Bone marrow (tissue), 2 donors: Measurements from ENCODE around the gene SRPK3.
"Not testable (repeated sequence)": the region's sequence is repeated elsewhere in the genome, so short reads cannot be mapped to it uniquely, and the experiment has no call there.

ENCODE experiments used
- DNase-seq, 2 donors: peaks; one replicate each; lab custom pipeline; 2025; lab: John Stamatoyannopoulos, UW

The SRPK3 gene

GRCh38 chrX:153807976-153808375 lies 27.1 kb downstream of the SRPK3 start:
- DNase-seq, result no peak

GRCh38 chrX:153812220-153812619 lies 31.4 kb downstream of the SRPK3 start:
- no peak for DNase-seq

GRCh38 chrX:153813161-153813560 lies 32.3 kb downstream of the SRPK3 start:
- DNase-seq, result no peak

- DNase-seq, result no peak
These were observed 33.9 kb downstream of the SRPK3 start for GRCh38 chrX:153814591-153815315.

- DNase-seq, result no peak
These were observed 36.2 kb downstream of the SRPK3 start for GRCh38 chrX:153816831-153817690.

- not testable (repeated sequence) for DNase-seq
These were observed 37.2 kb downstream of the SRPK3 start for GRCh38 chrX:153818064-153818463.

GRCh38 chrX:153818571-153819383 lies 37.9 kb downstream of the SRPK3 start:
- no peak for DNase-seq

GRCh38 chrX:153819384-153820040 lies 38.7 kb downstream of the SRPK3 start:
- no peak for DNase-seq

GRCh38 chrX:153820601-153821000 lies 39.8 kb downstream of the SRPK3 start:
- DNase-seq, result no peak

- DNase-seq, result no peak
These were observed 40.2 kb downstream of the SRPK3 start for GRCh38 chrX:153821066-153821465.

GRCh38 chrX:153824348-153824747 lies 43.5 kb downstream of the SRPK3 start:
- DNase-seq, result no peak

- DNase-seq, result no peak
These were observed 44.2 kb downstream of the SRPK3 start for GRCh38 chrX:153825042-153825441.

GRCh38 chrX:153827016-153827415 lies 46.2 kb downstream of the SRPK3 start:
- no peak for DNase-seq

- DNase-seq, result no peak
These were observed 47.1 kb downstream of the SRPK3 start for GRCh38 chrX:153827903-153828302.

GRCh38 chrX:153828308-153828707 lies 47.5 kb downstream of the SRPK3 start:
- DNase-seq, result no peak

GRCh38 chrX:153828723-153829548 lies 48.1 kb downstream of the SRPK3 start:
- no peak for DNase-seq

GRCh38 chrX:153829549-153829798 lies 48.6 kb downstream of the SRPK3 start:
- no peak for DNase-seq

GRCh38 chrX:153829799-153830639 lies 49.2 kb downstream of the SRPK3 start, which contains the start of gene PDZD4:
TSS of gene PDZD4 (minus strand) at chrX:153830544. CDS start at chrX:153830298, 246 bp downstream.
- no peak for DNase-seq

GRCh38 chrX:153830640-153831428 lies 50.0 kb downstream of the SRPK3 start:
- DNase-seq, result no peak
